ENCODE results near the gene CPPED1.

GRCh38 chr16:12804395-12804794 lies 708 bp upstream of the CPPED1 start:
- TF ChIP-seq POLR2A (IDR thresholded peaks at IDR 0.05): no peak
- no peak for TF ChIP-seq EP300 (IDR thresholded peaks at IDR 0.05; ENCODE audit: low read depth)
- TF ChIP-seq CTCF (IDR thresholded peaks at IDR 0.05): no peak

All from transverse colon (tissue), 3 donors.